GM19438 (cell line): ENCODE measurements around the gene PRAMEF17.
"Not testable (repeated sequence)": the region's sequence is repeated elsewhere in the genome, so short reads cannot be mapped to it uniquely, and the experiment has no call there.

Experiments used
- ATAC-seq: cut with Tn5 transposase; IDR thresholded peaks from one replicate; pipeline ENCODE4 v1.9.1; 2021; ENCODE audit warnings: low read depth; ENCODE audit not compliant: unreplicated experiment

PRAMEF17 gene

DNA sequence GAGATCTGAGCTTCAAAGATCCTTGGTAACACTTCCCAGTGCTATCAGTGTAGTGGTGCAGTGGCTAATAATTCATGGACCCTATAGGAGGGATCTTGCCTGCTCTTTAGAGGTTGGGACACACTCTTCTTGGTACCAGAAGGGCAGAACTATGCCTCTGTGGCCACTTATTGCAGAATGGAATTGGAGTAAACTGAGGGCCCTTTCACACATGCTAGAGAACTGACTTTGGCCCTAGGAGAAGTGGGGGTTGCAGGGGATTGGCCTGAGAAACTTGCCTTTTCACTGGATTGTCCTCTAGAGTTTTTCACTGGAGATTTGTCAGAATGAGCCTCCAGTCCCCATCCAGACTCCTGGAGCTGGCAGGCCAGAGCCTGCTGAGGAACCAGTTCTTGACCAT is at the start of gene PRAMEF17:
PRAMEF17 (plus strand) TSS at position 301 of the 400 bp plus-strand sequence; CDS start at position 327, 26 bp downstream.
- ATAC-seq = not testable (repeated sequence)

GRCh38 chr1:13342496-13342895 is 46.9 kb upstream of the PRAMEF17 start:
- not testable (repeated sequence) for ATAC-seq

DNA sequence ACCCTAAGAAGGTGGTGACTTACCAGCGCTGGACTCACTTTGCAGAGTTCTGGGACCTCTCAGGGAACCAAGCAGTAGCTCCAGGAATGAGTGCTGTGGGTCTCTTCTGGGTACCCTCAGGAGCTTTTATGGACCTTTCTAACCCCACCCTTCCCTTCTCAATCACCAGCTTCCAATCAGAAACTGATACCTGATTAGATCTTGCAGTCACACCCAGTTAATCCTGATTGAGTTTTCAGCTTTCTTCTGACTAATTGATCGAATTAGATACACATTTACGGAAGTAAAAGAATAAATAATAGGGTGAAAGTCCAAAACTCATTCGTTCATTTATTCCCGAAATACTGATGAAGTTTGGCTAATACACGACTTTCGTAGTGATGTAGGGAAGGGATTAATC is 42.4 kb upstream of the PRAMEF17 start, which contains the start of gene PRAMEF14:
PRAMEF14 (minus strand) TSS at position 101 of the 400 bp plus-strand sequence. CDS start 1,820 bp downstream, outside the sequence.
- ATAC-seq = not testable (repeated sequence)

GRCh38 chr1:13353476-13353875 is 36.0 kb upstream of the PRAMEF17 start:
- not testable (repeated sequence) for ATAC-seq

- not testable (repeated sequence) for ATAC-seq
These were observed 35.0 kb upstream of the PRAMEF17 start for GRCh38 chr1:13354475-13354874.

GRCh38 chr1:13356774-13357173 is 32.7 kb upstream of the PRAMEF17 start:
- not testable (repeated sequence) for ATAC-seq

DNA sequence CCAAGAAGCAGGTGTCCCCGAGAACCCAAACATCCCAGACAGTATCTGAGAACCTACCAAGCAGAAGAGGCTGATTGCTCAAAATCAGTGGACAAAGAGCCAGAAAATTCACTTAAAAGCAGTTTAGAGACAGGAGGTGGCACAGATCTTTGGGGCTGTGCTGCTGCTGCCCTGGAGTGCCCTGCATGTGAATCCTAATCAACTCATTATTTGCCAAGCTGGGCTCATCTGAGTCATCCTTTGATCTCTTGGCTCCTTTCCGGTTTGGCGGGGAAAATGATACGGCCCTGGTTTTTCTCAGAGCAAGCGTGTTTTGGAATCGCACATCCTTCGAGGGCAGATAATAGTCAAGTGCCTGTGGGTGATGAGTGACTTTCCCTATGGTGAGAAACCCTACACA is 27.1 kb upstream of the PRAMEF17 start:
- not testable (repeated sequence) for ATAC-seq

DNA sequence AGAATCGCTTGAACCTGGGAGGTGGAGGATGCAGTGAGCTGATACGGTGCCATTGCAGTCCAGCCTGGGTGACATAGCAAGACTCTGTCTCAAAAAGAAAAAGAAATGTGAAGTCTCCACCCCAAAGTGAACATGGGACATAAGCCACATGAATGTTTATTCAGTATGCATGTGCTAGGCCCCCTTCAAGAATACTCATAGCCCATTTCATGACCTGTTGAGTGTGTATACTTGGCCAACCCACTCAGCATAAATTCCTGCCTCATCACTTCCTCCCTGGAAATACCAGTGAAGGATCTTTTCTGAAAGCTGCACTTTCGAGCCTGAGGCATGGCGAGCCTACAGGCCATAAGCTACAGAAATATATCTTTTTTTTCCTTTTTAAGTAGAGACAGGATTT is 24.5 kb upstream of the PRAMEF17 start:
- not testable (repeated sequence) for ATAC-seq

GRCh38 chr1:13366536-13366935 is 22.9 kb upstream of the PRAMEF17 start:
- not testable (repeated sequence) for ATAC-seq

DNA sequence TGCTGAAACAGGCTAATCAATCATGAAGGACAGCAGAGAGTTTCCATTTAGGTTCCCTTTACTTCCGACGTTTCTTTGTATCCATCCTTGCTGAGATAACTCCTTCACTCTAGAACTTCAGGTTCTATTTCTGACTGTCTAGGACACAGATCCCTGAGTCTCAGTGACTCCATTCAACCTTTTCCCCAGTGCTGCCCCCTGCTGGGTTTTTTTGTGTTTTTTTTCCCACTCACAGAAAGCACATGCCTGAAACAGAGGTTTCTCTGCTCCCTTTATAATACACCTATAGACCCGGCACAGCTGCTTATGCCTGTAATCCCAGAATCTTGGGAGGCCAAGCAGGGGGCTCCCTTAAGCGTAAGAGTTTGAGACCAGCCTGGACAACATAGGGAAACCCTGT is 20.9 kb upstream of the PRAMEF17 start:
- not testable (repeated sequence) for ATAC-seq

DNA sequence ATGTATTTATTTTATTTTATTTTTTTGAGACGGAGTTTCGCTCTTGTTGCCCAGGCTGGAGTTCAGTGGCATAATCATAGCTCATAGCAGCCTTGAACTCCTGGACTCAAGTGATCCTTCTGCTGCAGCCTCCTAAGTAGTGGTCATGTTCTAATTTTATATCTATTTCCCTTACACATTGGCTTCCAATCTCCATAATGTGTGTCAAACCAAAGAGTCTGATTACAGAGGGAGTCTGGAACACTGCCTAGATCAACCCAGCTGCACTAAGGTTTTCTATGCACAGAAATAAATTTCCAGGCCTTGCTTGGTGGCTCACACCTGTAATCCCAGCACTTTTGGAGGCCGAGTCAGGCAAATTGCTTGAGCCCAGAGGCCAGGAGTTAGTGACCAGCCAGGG is 10.4 kb upstream of the PRAMEF17 start:
- ATAC-seq = not testable (repeated sequence)

DNA sequence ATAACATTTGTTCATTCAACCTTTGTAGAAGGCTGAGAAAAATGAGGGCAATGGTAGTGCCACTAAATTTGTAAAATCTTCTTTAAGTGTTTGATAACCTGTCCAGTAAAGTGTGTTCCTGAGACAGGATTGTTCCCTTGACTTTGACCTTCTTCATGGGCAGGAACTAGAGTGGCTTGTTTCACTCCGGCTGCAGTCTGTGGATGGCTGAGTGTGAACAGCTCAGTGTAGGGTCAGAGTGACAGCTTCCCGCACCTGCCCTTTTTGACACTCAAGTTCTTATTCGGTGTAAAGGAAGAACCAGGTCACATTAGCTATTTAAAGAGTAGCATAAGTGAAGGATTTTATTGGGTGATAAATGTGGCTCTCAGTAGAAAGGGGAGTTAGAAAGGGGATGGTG is 9.1 kb upstream of the PRAMEF17 start:
- ATAC-seq = not testable (repeated sequence)

- ATAC-seq = not testable (repeated sequence)
These were observed 3.6 kb downstream of the PRAMEF17 start for GRCh38 chr1:13393004-13393403.

- ATAC-seq = not testable (repeated sequence)
These were observed 5.3 kb downstream of the PRAMEF17 start for GRCh38 chr1:13394761-13395160.

- not testable (repeated sequence) for ATAC-seq
These were observed 5.9 kb downstream of the PRAMEF17 start for GRCh38 chr1:13395311-13395710.

DNA sequence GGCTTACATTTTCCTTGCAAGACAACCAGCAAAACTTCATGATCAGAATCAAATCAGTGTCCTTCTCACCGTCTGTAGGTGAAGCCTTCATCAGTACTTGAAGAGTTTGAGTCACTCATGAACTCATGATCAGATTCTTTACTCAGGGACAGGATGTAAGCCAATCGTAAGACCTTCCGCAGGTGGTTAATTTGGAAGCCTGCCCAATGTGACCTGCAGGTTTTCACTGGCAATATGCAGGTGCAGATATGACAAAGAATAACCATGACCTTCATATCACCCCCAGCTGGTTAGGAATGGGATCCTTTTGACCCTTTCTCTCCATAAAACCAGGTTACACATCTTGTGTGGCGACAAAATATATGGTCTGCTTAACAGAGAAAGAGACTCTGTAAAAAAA is 18.4 kb downstream of the PRAMEF17 start:
- ATAC-seq = no peak

DNA sequence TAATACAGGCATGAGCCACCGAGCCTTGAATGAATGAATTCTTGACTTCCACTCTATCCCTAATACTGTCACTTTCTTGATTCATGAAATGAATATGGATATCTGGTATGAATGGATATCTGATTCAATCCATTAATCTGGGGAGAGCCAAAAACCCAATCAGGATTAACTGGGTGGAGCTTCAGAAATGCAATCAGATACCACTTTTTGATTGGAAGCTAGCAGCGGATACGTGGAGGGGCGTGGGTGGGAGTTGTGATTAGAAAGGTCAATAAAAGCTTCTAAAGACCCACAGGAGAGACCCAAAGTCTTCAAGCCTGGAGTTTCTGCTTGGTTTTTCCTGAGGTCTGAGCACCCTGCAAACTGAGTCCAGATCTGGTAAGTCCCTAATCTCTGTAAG is 20.7 kb downstream of the PRAMEF17 start, which contains the start of gene PRAMEF20:
PRAMEF20 (plus strand) TSS at position 301 of the 400 bp plus-strand sequence. CDS start 5,905 bp downstream, outside the sequence.
- ATAC-seq = not testable (repeated sequence)

DNA sequence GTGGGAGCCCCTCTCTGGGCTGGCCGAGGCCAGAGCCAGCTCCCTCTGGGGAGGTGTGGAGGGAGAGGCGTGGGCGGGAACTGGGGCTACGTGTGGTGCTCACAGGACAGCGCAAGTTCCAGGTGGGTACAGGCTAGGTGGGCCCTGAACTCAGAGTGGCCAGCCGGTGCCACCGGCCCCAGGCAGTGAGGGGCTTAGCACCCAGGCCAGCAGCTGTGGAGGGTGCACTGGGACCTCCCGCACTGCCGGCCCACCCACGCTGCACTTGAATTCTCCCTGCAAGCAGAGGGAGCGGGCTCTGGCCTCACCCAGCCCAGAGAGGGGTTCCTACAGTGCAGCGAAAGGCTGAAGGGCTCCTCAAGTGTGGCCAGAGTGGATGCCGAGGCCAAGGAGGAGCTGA is 41.1 kb downstream of the PRAMEF17 start:
- ATAC-seq = no peak

DNA sequence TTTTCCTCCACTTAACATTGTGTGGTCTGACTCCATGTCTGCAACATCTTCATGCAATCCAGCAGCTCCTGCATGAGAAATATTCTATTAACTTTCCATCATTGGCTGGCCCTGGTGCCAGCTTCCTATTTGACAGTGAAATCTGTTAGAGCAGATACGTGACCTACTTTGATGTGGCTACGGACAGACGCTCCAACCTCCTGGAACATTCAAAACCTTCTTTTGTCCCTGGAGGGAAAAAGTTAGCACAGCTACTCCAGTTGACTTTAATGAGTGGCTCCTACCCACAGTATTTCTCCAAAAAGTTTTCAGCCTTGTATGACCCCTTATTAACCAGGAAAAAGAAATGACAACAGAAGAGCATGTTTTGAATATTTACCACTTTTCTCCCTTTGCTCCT is 42.8 kb downstream of the PRAMEF17 start:
- ATAC-seq = no peak

DNA sequence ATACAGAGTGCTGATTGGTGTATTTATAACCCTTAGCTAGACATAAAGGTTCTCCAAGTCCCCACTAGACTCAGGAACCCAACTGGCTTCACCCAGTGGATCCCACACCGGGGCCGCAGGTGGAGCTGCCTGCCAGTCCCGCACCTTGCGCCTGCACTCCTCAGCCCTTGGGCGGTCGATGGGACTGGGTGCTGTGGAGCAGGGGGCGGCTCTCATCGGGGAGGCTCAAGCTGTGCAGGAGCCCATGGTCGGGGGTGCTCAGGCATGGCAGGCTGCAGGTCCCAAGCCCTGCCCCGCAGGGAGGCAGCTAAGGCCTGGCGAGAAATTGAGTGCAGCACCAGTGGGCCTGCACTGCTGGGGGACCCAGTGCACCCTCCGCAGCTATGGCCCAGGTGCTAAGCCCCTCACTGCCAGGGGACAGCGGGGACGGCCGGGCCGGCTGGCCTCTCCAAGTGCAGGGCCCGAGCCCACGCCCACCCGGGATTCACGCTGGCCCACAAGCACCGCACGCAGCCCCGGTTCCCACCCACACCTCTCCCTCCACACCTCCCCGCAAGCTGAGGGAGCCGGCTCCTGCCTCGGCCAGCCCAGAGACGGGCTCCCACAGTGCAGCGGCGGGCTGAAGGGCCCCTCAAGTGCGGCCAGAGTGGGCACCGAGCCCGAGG is 44.4 kb downstream of the PRAMEF17 start:
- not testable (repeated sequence) for ATAC-seq

DNA sequence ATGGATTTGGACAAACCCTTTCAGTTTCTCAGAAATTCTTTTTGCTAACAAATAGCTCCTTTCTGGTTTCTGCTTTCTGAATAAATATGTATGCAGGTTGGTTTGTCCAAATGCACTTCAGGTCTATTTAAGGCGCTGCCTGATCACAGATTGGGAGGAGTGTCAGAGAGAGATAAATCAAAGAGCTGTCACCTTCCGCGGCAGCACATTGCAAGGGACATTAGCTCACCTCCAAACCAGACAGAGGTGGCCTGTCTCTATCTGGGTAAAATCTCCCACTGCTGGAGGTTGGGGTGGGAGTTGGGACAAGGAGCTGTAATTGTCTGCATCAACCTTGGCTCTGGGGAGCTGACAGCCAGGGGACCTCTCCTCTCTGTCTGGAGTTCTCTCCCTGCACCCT is 46.0 kb downstream of the PRAMEF17 start:
- ATAC-seq = no peak

DNA sequence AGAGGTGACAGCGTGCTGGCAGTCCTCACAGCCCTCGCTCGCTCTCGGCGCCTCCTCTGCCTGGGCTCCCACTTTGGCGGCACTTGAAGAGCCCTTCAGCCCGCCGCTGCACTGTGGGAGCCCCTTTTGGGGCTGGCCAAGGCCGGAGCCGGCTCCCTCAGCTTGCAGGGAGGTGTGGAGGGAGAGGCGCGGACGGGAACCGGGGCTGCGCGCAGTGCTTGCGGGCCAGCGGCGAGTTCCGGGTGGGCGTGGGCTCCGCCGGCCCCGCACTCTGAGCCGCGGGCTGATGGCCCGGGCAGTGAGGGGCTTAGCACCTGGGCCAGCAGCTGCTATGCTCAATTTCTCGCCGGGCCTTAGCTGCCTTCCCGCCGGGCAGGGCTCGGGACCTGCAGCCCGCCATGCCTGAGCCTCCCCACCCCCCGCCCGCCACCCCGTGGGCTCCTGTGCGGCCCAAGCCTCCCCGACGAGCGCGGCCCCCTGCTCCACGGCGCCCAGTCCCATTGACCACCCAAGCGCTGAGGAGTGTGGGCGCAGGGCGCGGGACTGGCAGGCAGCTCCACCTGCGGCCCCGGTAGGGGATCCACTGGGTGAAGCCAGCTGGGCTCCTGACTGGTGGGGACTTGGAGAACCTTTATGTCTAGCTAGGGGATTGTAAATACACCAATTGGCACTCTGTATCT is 49.8 kb downstream of the PRAMEF17 start:
- ATAC-seq = not testable (repeated sequence)
